ENCODE results near the gene C6orf52. TPM values are rescaled to one million over a fixed set of nuclear protein-coding genes. Genes with fewer than 3 reads are reported as not detected.

C6orf52 gene
- total and polyA plus RNA-seq, 9 of the 15 experiments (the other 6 are each of a cell fraction or from before 2014, with no cell fraction given), result 6.7 to 37.0 (median 11.1) TPM

GRCh38 chr6:10643201-10643651 lies 51.2 kb downstream of the C6orf52 start (continued):
- peak; percentile 75 for TF ChIP-seq ZBTB40 (IDR thresholded peaks at IDR 0.05)
- no peak for TF ChIP-seq ZBTB40 (CRISPR knock-in tag; IDR thresholded peaks at IDR 0.05)
- no peak for TF ChIP-seq ZNF75A (CRISPR knock-in tag; IDR thresholded peaks at IDR 0.05)
- TF ChIP-seq FOXA3 (CRISPR knock-in tag; conservative IDR thresholded peaks at IDR 0.05 in 1 of 2, IDR thresholded peaks at IDR 0.05 in 1 of 2), result 0 out of 4 replicates have a peak, but pooled peaks of 1 of the 2 experiments have one; percentile 15
- no peak for TF ChIP-seq MTA3 (IDR thresholded peaks at IDR 0.05; ENCODE audit: borderline replicate concordance)
- TF ChIP-seq POLR2B (IDR thresholded peaks at IDR 0.05; ENCODE audit: low read depth, partially characterized antibody), result no peak
- TF ChIP-seq TFE3 (CRISPR knock-in tag; IDR thresholded peaks at IDR 0.05), result no peak
- peak; percentile 70 to 74 for TF ChIP-seq AFF1 (IDR thresholded peaks at IDR 0.05; ENCODE audit: low read depth in 1 of 2, partially characterized antibody in 2 of 2)
- peak; percentile 56; the same call in 1 of the 2 replicates for TF ChIP-seq SMARCA5 (IDR thresholded peaks at IDR 0.05)
- peak; percentile 89 for TF ChIP-seq GABPA (tag; conservative IDR thresholded peaks at IDR 0.05; ENCODE audit: low read depth)
- peak; percentile 43 for TF ChIP-seq NEUROD1 (IDR thresholded peaks at IDR 0.05; ENCODE audit: borderline replicate concordance, low read depth, low read length, partially characterized antibody)
- no peak for TF ChIP-seq MTA2 (IDR thresholded peaks at IDR 0.05; ENCODE audit: low read depth)
- no peak for TF ChIP-seq FUS (optimal IDR thresholded peaks at IDR 0.05; ENCODE audit: low read depth, low read length)
- peak; percentile 35; the same call in 1 of the 2 replicates for TF ChIP-seq MECOM (CRISPR knock-in tag; IDR thresholded peaks at IDR 0.05)
